HepG2 (cell line): Measurements from ENCODE around the gene KLB. TPM values are rescaled to one million over a fixed set of nuclear protein-coding genes. Genes with fewer than 3 reads are reported as not detected.

ENCODE experiments used
- ADNP ChIP-seq: sonication (generic); formaldehyde crosslinking; IDR thresholded peaks from 2 replicates; pipeline ENCODE4 v1.4.0; 2020; ENCODE audit warnings: missing genetic modification reagents
- BHLHE40 ChIP-seq: IDR thresholded peaks from 2 replicates; pipeline ENCODE4 v1.6.1; 2011; ENCODE audit warnings: low read length, improper control_type of control experiment
- HOXA7 ChIP-seq: sonication (generic); formaldehyde crosslinking; IDR thresholded peaks from 2 replicates; pipeline ENCODE4 v1.8.1; 2022; ENCODE audit warnings: mild to moderate bottlenecking, missing genetic modification reagents, moderate library complexity
- KLF16 ChIP-seq, 2 experiments: sonication (generic) in 1 of 2; formaldehyde crosslinking in 1 of 2; IDR thresholded peaks; 2 replicates each; pipeline versions ENCODE4 v1.6.1 to v1.8.0; 2016 to 2023; ENCODE audit warnings: missing genetic modification reagents in 2 of 2, missing compliant biosample characterization in 1 of 2
- MAFF ChIP-seq: IDR thresholded peaks from 2 replicates; pipeline ENCODE4 v1.6.1; 2011; ENCODE audit warnings: low read depth, low read length, improper control_type of control experiment
- MAFG ChIP-seq: sonication (generic); formaldehyde crosslinking; IDR thresholded peaks from 2 replicates; pipeline ENCODE4 v1.5.1; 2020; ENCODE audit warnings: mild to moderate bottlenecking, missing genetic modification reagents
- MXD1 ChIP-seq: sonication (generic); formaldehyde crosslinking; IDR thresholded peaks from 2 replicates; pipeline ENCODE4 v1.4.0; 2020; ENCODE audit warnings: mild to moderate bottlenecking, missing genetic modification reagents
- PBX3 ChIP-seq: sonication (generic); formaldehyde crosslinking; IDR thresholded peaks from 2 replicates; pipeline ENCODE4 v1.8.1; 2023; ENCODE audit warnings: missing genetic modification reagents, inconsistent platforms, borderline replicate concordance
- POGZ ChIP-seq: sonication (generic); formaldehyde crosslinking; IDR thresholded peaks from 2 replicates; pipeline ENCODE4 v1.4.0; 2020; ENCODE audit warnings: mild to moderate bottlenecking, missing genetic modification reagents
- RFX1 ChIP-seq: fragments of 450-650 bp; IDR thresholded peaks from 2 replicates; pipeline ENCODE4 v1.6.1; 2017
- RFXANK ChIP-seq: IDR thresholded peaks from 2 replicates; pipeline ENCODE4 v1.6.1; 2016
- RNF2 ChIP-seq: fragments of 450-650 bp; conservative IDR thresholded peaks from 2 replicates; pipeline ENCODE4 v1.6.1; 2016; ENCODE audit warnings: low read depth
- SATB2 ChIP-seq: sonication (generic); formaldehyde crosslinking; IDR thresholded peaks from 2 replicates; pipeline ENCODE4 v1.5.0; 2020; ENCODE audit warnings: missing genetic modification reagents
- TEAD3 ChIP-seq: optimal IDR thresholded peaks from 2 replicates; pipeline ENCODE3; 2016; ENCODE audit warnings: borderline replicate concordance
- XRCC5 ChIP-seq: fragments of 200-400 bp; formaldehyde crosslinking; optimal IDR thresholded peaks from 2 replicates; pipeline ENCODE3; 2017; ENCODE audit warnings: mild to moderate bottlenecking, low read length
- YEATS4 ChIP-seq: sonication (generic); formaldehyde crosslinking; IDR thresholded peaks from 2 replicates; pipeline ENCODE4 v1.4.0; 2020; ENCODE audit warnings: missing genetic modification reagents, borderline replicate concordance
- ZFP36 ChIP-seq: fragments of 150-350 bp; IDR thresholded peaks from 2 replicates; pipeline ENCODE4 v1.6.1; 2018; ENCODE audit warnings: borderline replicate concordance, low read length, low read depth; ENCODE audit not compliant: partially characterized antibody
- ZFP62 ChIP-seq: sonication (generic); formaldehyde crosslinking; IDR thresholded peaks from 2 replicates; pipeline ENCODE4 v1.4.0; 2020; ENCODE audit warnings: missing genetic modification reagents
- ZNF260 ChIP-seq: sonication (generic); formaldehyde crosslinking; IDR thresholded peaks from 2 replicates; pipeline ENCODE4 v1.4.0; 2020; ENCODE audit warnings: missing genetic modification reagents, low read depth, mild to moderate bottlenecking, borderline replicate concordance
- ZNF367 ChIP-seq: sonication (generic); formaldehyde crosslinking; IDR thresholded peaks from 2 replicates; pipeline ENCODE4 v1.4.0; 2020; ENCODE audit warnings: missing genetic modification reagents, borderline replicate concordance
- ZNF644 ChIP-seq: IDR thresholded peaks from 2 replicates; pipeline ENCODE4 v1.6.1; 2016; ENCODE audit warnings: low read depth
- ZNF703 ChIP-seq: sonication (generic); formaldehyde crosslinking; IDR thresholded peaks from 2 replicates; pipeline ENCODE4 v1.5.1; 2020; ENCODE audit warnings: missing genetic modification reagents, mild to moderate bottlenecking, moderate library complexity, borderline replicate concordance
- polyA plus RNA-seq, 8 experiments: library from polyadenylated mRNA; depleted of rRNA in 3 of 8; stranded (reverse) in 7 of 8; unstranded in 1 of 8; fragments of >200 nt; fragmentation: Illumina TruSeq in 4 of 8; extraction: Trizol in 4 of 8; gene quantifications; 2 replicates each; pipeline versions ENCODE4 v1.2.1 to v1.2.3, GENCODE V29; 2011 to 2016; ENCODE audit warnings: low read depth in 4 of 8, missing spikeins in 1 of 8, mixed read lengths in 1 of 8; ENCODE audit not compliant: insufficient read depth in 1 of 8
- total RNA-seq, 5 experiments: library from RNA; depleted of rRNA; stranded (reverse); fragments of >200 nt; fragmentation: Illumina TruSeq; extraction: Trizol; gene quantifications; 2 replicates each; pipeline ENCODE4 v1.2.3, GENCODE V29; 2016; ENCODE audit warnings: low read depth in 1 of 5
- TF ChIP-seq, protein P1 (sequence below): sonication (generic); formaldehyde crosslinking; IDR thresholded peaks from 2 replicates; pipeline ENCODE4 v1.8.1; 2022; ENCODE audit warnings: low read depth, mild to moderate bottlenecking, missing genetic modification reagents
- TF ChIP-seq, protein P2 (sequence below): sonication (generic); formaldehyde crosslinking; IDR thresholded peaks from 2 replicates; pipeline ENCODE4 v1.4.0; 2020; ENCODE audit warnings: missing genetic modification reagents

The KLB gene
- total and polyA plus RNA-seq, 2 of the 13 experiments (the other 11 are each of a cell fraction or from before 2014, with no cell fraction given) = 25.3 to 82.0 TPM

DNA sequence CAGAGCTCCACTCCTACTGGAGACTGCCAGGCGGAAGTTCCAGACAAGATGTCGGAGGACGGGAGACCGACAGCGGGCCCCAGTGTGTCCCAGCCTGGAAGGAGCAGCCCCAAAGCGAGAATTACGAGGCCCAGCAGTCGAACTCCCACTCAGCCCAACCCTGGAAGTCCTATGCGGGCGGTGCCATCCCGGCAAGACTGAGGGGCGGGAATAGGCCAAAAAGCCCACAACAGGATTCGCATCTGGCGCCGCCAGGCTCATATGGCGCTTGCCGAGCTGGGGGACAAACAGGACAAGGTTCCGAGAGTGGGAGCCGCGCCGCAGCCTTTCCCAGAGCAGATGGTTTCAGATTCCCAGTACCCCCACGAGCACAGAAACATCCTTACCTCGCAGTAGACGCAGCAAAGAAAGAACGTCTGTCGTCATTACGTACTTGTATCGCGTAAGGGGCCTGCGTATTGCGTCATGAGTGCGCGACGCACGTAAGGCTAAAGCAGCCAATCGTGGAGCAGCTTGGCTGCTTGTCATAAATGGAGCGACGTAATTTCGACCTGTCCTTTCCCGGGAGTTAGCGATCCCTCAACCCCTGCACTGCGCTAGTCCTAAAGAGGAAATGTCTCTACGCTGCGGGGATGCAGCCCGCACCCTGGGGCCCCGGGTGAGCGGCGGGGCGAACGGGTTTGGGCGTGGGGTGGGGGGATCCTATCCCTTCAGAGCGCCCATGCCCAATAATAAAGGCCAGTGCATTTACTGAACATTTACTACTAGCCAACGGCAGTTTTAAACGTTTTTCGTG lies 52.0 kb downstream of the KLB start, which contains the start of the genes LIAS and RPL9 (continued):
- TF ChIP-seq RNF2 (no peak), ZNF703 (CRISPR knock-in tag) (no peak), TEAD3 (peak; percentile 67), ADNP (CRISPR knock-in tag) (no peak), RFXANK (CRISPR knock-in tag) (no peak), KLF16 (CRISPR knock-in tag; IDR thresholded peaks at IDR 0.05) (peak in 1 of 2 experiments; percentile 31; a peak in 1 of 4 replicates), BHLHE40 (no peak), ZFP36 (no peak), ZNF367 (CRISPR knock-in tag) (peak; percentile 70; the same call in 1 of the 2 replicates), PBX3 (CRISPR knock-in tag) (no peak), ZFP62 (no peak; the same call in 1 of the 2 replicates), HOXA7 (CRISPR knock-in tag) (no peak), ZNF644 (CRISPR knock-in tag) (no peak), YEATS4 (peak; percentile 89), ZNF260 (CRISPR knock-in tag) (no peak), RFX1 (no peak), SATB2 (peak; percentile 93), MAFF (peak; percentile 2; the same call in 1 of the 2 replicates), MAFG (CRISPR knock-in tag) (no peak), MXD1 (CRISPR knock-in tag) (peak; percentile 75), XRCC5 (peak; percentile 62), POGZ (peak; percentile 97)
- TF ChIP-seq, protein P1, sequence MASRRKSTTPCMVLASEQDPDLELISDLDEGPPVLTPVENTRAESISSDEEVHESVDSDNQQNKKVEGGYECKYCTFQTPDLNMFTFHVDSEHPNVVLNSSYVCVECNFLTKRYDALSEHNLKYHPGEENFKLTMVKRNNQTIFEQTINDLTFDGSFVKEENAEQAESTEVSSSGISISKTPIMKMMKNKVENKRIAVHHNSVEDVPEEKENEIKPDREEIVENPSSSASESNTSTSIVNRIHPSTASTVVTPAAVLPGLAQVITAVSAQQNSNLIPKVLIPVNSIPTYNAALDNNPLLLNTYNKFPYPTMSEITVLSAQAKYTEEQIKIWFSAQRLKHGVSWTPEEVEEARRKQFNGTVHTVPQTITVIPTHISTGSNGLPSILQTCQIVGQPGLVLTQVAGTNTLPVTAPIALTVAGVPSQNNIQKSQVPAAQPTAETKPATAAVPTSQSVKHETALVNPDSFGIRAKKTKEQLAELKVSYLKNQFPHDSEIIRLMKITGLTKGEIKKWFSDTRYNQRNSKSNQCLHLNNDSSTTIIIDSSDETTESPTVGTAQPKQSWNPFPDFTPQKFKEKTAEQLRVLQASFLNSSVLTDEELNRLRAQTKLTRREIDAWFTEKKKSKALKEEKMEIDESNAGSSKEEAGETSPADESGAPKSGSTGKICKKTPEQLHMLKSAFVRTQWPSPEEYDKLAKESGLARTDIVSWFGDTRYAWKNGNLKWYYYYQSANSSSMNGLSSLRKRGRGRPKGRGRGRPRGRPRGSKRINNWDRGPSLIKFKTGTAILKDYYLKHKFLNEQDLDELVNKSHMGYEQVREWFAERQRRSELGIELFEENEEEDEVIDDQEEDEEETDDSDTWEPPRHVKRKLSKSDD (CRISPR knock-in tag) = peak; percentile 96
- TF ChIP-seq, protein P2, sequence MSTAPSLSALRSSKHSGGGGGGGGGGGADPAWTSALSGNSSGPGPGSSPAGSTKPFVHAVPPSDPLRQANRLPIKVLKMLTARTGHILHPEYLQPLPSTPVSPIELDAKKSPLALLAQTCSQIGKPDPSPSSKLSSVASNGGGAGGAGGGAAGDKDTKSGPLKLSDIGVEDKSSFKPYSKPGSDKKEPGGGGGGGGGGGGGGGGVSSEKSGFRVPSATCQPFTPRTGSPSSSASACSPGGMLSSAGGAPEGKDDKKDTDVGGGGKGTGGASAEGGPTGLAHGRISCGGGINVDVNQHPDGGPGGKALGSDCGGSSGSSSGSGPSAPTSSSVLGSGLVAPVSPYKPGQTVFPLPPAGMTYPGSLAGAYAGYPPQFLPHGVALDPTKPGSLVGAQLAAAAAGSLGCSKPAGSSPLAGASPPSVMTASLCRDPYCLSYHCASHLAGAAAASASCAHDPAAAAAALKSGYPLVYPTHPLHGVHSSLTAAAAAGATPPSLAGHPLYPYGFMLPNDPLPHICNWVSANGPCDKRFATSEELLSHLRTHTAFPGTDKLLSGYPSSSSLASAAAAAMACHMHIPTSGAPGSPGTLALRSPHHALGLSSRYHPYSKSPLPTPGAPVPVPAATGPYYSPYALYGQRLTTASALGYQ (CRISPR knock-in tag) = peak; percentile 85
